ENCODE measurements around the gene PSMB5. TPM values are rescaled to one million over a fixed set of nuclear protein-coding genes. Genes with fewer than 3 reads are reported as not detected.

Gene PSMB5
- total RNA-seq, 2 experiments from 2014 or later: 60.4 to 60.7 TPM

DNA sequence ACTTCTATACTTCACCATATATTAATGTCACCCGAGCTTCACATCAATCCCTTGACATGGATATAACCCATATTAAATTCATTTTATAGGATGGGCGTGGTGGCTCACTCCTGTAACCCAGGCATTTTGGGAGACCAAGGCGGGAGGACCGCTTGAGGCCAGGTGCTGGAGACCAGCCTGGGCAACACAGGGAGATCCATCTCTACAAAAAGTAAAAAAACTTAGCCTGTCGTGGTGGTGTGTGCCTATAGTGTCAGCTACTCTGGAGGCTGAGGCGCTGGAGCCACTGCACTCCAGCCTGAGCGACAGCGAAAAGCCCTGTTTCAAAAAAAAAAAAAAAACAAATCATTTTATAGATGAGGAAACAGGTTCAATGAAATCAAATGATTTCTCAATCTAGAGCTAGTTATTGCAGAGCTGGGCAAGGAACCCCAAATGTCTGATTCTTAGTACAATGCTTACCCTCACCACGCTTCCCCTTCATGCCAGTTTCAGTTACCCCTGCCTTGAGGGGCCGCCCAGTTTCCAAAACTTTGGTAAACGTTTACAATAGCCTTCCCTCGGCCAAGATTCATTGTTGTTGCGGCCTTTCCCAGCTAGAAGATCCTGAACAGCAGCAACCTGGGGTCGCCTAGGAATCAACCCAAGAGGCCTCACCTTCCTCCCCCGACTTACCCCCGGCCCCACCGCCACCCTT lies 751 bp downstream of the PSMB5 start:
- Mint-ChIP-seq H3K36me3 (ENCODE audit: low read depth) (peaks cover 31% of the 10 kb centered on the region), H3K4me3 (peak overlapping the region; percentile 93), H3K27me3 (no peaks in the 10 kb centered on the region), H3K27ac (peak overlapping the region; percentile 98), H3K9me3 (no peaks in the 10 kb centered on the region), H3K4me1 (peaks cover 40% of the 10 kb centered on the region)
- CTCF ChIA-PET: interaction anchor here (0.6 to 2.5 kb wide), 13 partner anchors 11 to 1211 kb away, joined by 3 to 20 read pairs (median 4); partner anchors contain the start of gene CDH24
- no peak for DNase-seq
- POLR2A ChIA-PET: no interaction called here

- Mint-ChIP-seq H3K36me3 (ENCODE audit: low read depth) (peaks cover 35% of the 10 kb centered on the region), H3K4me1 (peaks cover 45% of the 10 kb centered on the region), H3K9me3 (no peaks in the 10 kb centered on the region), H3K27ac (peak overlapping the region; percentile 98), H3K4me3 (peak overlapping the region; percentile 93), H3K27me3 (no peaks in the 10 kb centered on the region)
- DNase-seq: no peak
- ChIA-PET CTCF (interaction anchor here (0.6 to 2.5 kb wide), 8 partner anchors 11 to 118 kb away, joined by 3 to 20 read pairs (median 4); partner anchors contain the start of gene CDH24), POLR2A (no interaction called here)
Observed at GRCh38 chr14:23033251-23033727, 1.4 kb downstream of the PSMB5 start.

GRCh38 chr14:23030936-23031335 lies 3.8 kb downstream of the PSMB5 start:
- ChIA-PET CTCF (interaction anchor here (0.8 to 4.8 kb wide), 6 partner anchors 11 to 461 kb away, joined by 3 to 18 read pairs (median 4); partner anchors contain the start of gene ACIN1), POLR2A (no interaction called here)
- Mint-ChIP-seq H3K27ac (peak overlapping the region; percentile 66), H3K4me3 (no peak overlapping the region), H3K27me3 (no peaks in the 10 kb centered on the region), H3K4me1 (peaks cover 50% of the 10 kb centered on the region), H3K36me3 (ENCODE audit: low read depth) (peaks cover 44% of the 10 kb centered on the region), H3K9me3 (no peaks in the 10 kb centered on the region)
- DNase-seq: no peak

GRCh38 chr14:23028799-23029198 lies 5.9 kb downstream of the PSMB5 start:
- Mint-ChIP-seq H3K4me3 (no peak overlapping the region), H3K36me3 (ENCODE audit: low read depth) (peaks cover 56% of the 10 kb centered on the region)

DNA sequence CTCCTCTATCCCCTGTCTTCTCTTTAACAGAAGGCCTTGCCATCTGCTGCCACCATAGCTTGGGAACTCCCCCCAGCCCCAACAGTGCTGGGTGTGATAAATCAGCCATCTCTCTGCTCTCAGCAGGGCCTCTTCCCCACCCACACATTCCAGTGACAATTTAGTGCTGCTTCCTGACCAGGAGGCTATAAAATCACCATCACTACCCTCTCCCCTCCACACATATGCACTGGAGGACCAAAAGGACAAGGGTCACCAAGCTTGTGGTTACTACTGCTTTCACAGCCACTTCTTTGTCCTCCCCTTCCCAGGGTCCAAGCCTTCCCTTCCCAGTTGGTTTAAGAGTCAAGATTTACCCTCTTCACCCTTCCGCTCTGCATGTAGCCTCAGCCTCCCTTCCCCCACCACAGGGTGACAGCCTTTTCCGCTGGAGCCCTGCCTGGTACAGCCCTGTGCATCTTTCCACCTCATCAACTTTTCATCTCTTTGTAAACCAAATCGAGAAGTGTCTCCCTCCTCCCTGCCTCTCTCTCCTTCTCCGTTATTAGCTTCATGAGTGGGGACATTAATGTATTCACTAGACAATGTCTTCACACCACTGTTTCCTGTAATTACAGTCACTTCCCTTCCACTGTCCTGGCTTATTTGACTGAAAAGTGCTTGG lies 9.4 kb downstream of the PSMB5 start:
- H3K4me1 Mint-ChIP-seq: peaks cover 68% of the 10 kb centered on the region
- CTCF ChIA-PET: interaction anchor here (0.6 to 2.2 kb wide), 6 partner anchors 10 to 52 kb away, joined by 3 to 7 read pairs (median 4); partner anchors contain the start of gene CDH24
- H3K27me3 Mint-ChIP-seq: no peaks in the 10 kb centered on the region
- H3K9me3 Mint-ChIP-seq: no peaks in the 10 kb centered on the region
- H3K4me3 Mint-ChIP-seq: no peak overlapping the region
- POLR2A ChIA-PET: no interaction called here
- DNase-seq: no peak
- peaks cover 36% of the 10 kb centered on the region for H3K36me3 Mint-ChIP-seq (ENCODE audit: low read depth)
- peak overlapping the region; percentile 48 for H3K27ac Mint-ChIP-seq

More at GRCh38 chr14:23028799-23029198, 5.9 kb downstream of the PSMB5 start:
- H3K27ac Mint-ChIP-seq: peak overlapping the region; percentile 73
- CTCF ChIA-PET: interaction anchor here (0.8 to 4.8 kb wide), 6 partner anchors 12 to 42 kb away, joined by 3 to 18 read pairs (median 6); no protein-coding TSS in a partner anchor
- no peaks in the 10 kb centered on the region for H3K27me3 Mint-ChIP-seq
- DNase-seq: no peak
- H3K4me1 Mint-ChIP-seq: peaks cover 54% of the 10 kb centered on the region
- no peaks in the 10 kb centered on the region for H3K9me3 Mint-ChIP-seq
- POLR2A ChIA-PET: no interaction called here

- Mint-ChIP-seq H3K27me3 (no peaks in the 10 kb centered on the region), H3K4me3 (no peak overlapping the region), H3K9me3 (no peaks in the 10 kb centered on the region), H3K4me1 (peaks cover 71% of the 10 kb centered on the region), H3K36me3 (ENCODE audit: low read depth) (peaks cover 36% of the 10 kb centered on the region), H3K27ac (no peak overlapping the region)
- ChIA-PET POLR2A (no interaction called here), CTCF (interaction anchor here (1.2 to 2.2 kb wide), 8 partner anchors 11 to 51 kb away, joined by 3 to 7 read pairs (median 6); partner anchors contain the start of gene CDH24)
- DNase-seq: no peak
Observed at GRCh38 chr14:23024612-23025075, 10.1 kb downstream of the PSMB5 start.

GRCh38 chr14:23023795-23024152 lies 10.9 kb downstream of the PSMB5 start:
- H3K27me3 Mint-ChIP-seq: no peaks in the 10 kb centered on the region
- CTCF ChIA-PET: interaction anchor here (0.6 to 2.2 kb wide), 10 partner anchors 8 to 50 kb away, joined by 3 to 7 read pairs (median 4); partner anchors contain the start of gene CDH24
- H3K27ac Mint-ChIP-seq: peak overlapping the region; percentile 21
- no peaks in the 10 kb centered on the region for H3K9me3 Mint-ChIP-seq
- H3K4me3 Mint-ChIP-seq: no peak overlapping the region
- H3K4me1 Mint-ChIP-seq: peaks cover 63% of the 10 kb centered on the region
- POLR2A ChIA-PET: no interaction called here
- no peak for DNase-seq
- H3K36me3 Mint-ChIP-seq (ENCODE audit: low read depth): peaks cover 29% of the 10 kb centered on the region

DNA sequence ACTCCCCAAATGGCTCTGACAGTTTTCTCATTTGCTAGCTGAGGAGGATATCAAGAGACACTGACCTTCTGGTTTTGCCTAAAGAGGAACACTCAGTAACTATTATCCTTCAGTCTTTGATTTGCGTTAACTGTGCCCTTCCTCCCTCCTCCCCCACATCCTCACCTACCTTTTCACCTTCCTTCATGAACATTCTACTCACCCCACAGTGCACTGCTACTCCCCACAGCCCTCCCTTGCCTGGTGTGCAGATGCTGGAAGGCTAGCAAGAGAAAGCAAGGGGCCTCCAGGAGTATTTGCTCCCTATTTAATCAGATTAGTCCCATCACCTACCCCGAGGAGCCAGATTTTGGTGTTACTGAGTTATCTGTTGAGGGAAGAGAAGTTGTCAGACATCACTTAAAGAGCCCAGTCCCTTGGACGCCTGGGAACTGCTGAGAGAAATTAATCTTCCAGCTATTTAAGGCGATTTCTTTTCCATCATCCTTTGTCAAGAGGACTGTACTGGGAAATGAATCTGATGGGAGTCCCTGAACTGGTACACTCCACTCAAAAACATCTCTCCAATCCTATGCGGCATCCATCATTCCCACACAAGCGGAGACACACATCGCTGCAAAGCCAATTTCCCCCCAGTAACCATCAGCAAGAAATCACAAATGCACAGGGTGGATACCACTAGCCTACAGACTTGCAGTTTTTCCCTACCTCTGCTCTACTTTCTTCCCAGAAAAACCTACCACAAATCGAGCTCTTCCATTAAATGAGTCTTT lies 11.5 kb downstream of the PSMB5 start:
- Mint-ChIP-seq H3K27ac (peak overlapping the region; percentile 6), H3K36me3 (ENCODE audit: low read depth) (peaks cover 26% of the 10 kb centered on the region), H3K27me3 (no peaks in the 10 kb centered on the region), H3K9me3 (no peaks in the 10 kb centered on the region), H3K4me3 (no peak overlapping the region), H3K4me1 (peaks cover 60% of the 10 kb centered on the region)
- ChIA-PET CTCF (interaction anchor here (0.5 to 2.2 kb wide), 11 partner anchors 10 to 221 kb away, joined by 3 to 7 read pairs (median 5); partner anchors contain the start of genes CDH24 and PSMB5), POLR2A (no interaction called here)
- no peak for DNase-seq

DNA sequence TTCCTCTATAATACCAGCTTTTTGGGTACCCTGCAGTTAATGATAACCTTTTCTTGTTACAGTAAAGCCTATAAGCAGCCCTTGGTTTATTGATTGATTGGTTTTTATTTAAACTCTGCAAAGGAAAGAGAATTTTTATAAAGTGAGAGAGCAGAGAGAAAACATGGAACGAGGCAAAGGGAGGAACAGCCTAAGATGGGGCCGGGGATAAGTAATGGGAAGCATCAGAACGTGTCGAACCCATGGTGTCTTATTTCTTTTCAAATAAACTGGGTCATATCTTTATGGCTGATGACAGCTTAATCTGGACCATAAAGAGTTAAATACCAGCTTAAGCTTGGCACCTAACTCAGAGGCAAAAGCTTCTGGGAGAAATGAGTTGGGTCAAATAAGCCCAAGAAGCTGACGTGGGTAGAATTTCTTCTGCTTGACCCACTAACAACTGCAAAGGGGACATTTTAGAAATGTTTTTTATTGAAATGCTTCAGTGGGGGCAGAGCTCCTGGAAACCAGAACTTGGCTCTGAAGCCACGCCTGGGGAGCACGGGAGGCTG lies 12.7 kb downstream of the PSMB5 start:
- ChIA-PET POLR2A (no interaction called here), CTCF (interaction anchor here (0.8 to 1.9 kb wide), 4 partner anchors 10 to 136 kb away, joined by 3 to 6 read pairs (median 4); partner anchors contain the start of gene PSMB5)
- Mint-ChIP-seq H3K4me1 (peaks cover 55% of the 10 kb centered on the region), H3K27me3 (no peaks in the 10 kb centered on the region), H3K36me3 (ENCODE audit: low read depth) (peaks cover 21% of the 10 kb centered on the region), H3K27ac (peak overlapping the region; percentile 87), H3K9me3 (no peaks in the 10 kb centered on the region), H3K4me3 (peak overlapping the region; percentile 46)
- no peak for DNase-seq

- ChIA-PET POLR2A (interaction anchor here (1.1 kb wide), 1 partner anchor 15 kb away, joined by 5 read pairs; no protein-coding TSS in a partner anchor), CTCF (interaction anchor here (0.6 to 1.8 kb wide), 5 partner anchors 10 to 135 kb away, joined by 3 to 6 read pairs (median 3); no protein-coding TSS in a partner anchor)
- peaks cover 21% of the 10 kb centered on the region for H3K36me3 Mint-ChIP-seq (ENCODE audit: low read depth)
- H3K4me3 Mint-ChIP-seq: peak overlapping the region; percentile 46
- DNase-seq: no peak
- H3K4me1 Mint-ChIP-seq: peaks cover 55% of the 10 kb centered on the region
- peak overlapping the region; percentile 87 for H3K27ac Mint-ChIP-seq
- H3K9me3 Mint-ChIP-seq: no peaks in the 10 kb centered on the region
- no peaks in the 10 kb centered on the region for H3K27me3 Mint-ChIP-seq
Observed at GRCh38 chr14:23021434-23021833, 13.3 kb downstream of the PSMB5 start.

DNA sequence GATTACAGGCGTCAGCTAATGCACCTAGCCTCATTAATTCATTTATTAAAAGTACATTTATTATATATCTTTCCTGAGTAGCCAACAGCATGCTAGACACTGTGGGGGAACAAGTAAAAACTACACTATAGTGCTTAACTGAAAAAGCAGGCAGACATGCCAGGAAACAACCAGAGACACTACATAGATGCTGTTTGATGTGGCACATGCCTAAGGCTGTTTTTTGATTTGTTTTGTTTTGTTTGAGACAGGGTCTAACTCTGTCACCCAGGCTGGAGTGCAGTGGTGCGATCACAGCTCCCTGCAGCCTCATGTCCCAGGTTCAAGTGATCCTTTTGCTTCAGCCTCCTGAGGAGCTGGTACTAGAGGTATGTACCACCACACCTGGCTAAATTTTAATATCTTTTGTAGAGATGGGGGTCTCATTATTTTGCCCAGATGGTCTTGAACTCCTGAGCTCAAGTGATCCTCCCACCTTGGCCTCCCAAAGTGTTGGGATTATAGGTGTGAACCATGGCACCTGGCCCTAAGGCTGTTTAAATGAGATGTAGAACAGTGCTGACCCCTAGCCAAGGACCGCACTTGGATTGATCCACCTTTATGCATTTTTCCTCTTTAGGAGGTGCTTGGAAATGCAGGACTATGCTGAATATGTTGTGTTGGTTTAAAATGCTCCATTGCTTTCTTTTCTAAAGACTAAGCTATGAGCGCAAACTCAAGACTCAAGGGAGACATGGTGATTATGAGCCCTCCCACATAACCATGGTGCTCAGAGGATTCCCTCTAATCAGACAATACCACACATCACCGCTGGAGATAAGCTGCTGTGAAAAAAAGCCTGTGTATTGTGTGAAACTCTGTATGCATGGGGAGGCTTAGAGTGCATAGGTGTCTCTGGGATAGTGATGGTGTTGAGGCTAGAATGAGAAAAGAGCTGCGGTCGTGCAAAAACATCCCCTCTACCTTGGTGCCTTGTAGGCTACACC lies 14.3 kb downstream of the PSMB5 start:
- Mint-ChIP-seq H3K36me3 (ENCODE audit: low read depth) (peaks cover 13% of the 10 kb centered on the region), H3K9me3 (no peaks in the 10 kb centered on the region), H3K4me3 (no peak overlapping the region), H3K4me1 (peaks cover 52% of the 10 kb centered on the region), H3K27ac (peak overlapping the region; percentile 87), H3K27me3 (no peaks in the 10 kb centered on the region)
- no peak for DNase-seq
- CTCF ChIA-PET: interaction anchor here (0.6 to 1.8 kb wide), 8 partner anchors 11 to 120 kb away, joined by 3 to 6 read pairs (median 4); partner anchors contain the start of genes PSMB11 and PSMB5
- POLR2A ChIA-PET: interaction anchor here (1.1 kb wide), 1 partner anchor 14 kb away, joined by 5 read pairs; no protein-coding TSS in a partner anchor

Data from activated CD4-positive, alpha-beta T cell treated with anti-CD3 and anti-CD28 coated beads, Interleukin-2, amount 10 ng/mL, durations not matched to agents 7 days and 5 days (primary cell).